Hematopoietic multipotent progenitor cell treated with erythropoietin and hydrocortisone succinate and interleukin-3 and kit ligand, for 4 days (in vitro differentiated cells): ENCODE results near the gene FAM181B.
A peak's percentile ranks its signal among the peaks of the same experiment; 100 is the strongest.

Experiments
- DNase-seq: peaks from one replicate; pipeline ENCODE4 v3.0.0-alpha.2; 2015

Gene FAM181B, protein sequence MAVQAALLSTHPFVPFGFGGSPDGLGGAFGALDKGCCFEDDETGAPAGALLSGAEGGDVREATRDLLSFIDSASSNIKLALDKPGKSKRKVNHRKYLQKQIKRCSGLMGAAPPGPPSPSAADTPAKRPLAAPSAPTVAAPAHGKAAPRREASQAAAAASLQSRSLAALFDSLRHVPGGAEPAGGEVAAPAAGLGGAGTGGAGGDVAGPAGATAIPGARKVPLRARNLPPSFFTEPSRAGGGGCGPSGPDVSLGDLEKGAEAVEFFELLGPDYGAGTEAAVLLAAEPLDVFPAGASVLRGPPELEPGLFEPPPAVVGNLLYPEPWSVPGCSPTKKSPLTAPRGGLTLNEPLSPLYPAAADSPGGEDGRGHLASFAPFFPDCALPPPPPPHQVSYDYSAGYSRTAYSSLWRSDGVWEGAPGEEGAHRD

DNA sequence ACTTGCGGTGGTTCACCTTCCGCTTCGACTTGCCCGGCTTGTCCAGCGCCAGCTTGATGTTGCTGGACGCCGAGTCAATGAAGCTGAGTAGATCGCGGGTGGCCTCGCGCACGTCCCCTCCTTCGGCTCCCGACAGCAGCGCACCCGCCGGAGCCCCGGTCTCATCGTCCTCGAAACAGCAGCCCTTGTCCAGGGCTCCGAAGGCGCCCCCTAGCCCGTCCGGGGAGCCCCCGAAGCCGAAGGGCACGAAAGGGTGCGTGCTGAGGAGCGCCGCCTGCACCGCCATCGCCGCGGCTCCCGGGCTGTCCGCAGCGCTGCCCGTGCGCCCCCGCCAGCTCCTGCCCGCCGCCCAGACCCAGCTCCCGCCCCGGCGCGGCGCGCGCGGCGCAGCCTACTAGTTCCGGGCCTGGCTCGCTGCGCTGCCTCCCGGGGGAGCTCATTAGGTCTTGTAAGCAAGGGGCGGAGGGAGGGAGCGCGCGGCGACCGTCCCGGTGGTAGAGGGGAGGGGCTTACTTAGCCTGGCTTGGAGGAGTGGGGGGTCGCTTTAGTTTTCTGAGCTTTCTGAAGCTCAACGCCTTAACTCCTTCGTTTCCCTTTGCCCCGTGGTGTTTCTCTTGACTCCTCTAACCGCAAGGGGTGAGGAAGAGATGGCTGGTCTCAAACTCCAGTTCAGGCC lies at the start of gene FAM181B:
Gene FAM181B, minus strand, starts transcription at position 421 of the 676 bp plus-strand sequence. Its CDS starts 135 bp downstream, at position 286.
- peak; percentile 73 for DNase-seq

DNA sequence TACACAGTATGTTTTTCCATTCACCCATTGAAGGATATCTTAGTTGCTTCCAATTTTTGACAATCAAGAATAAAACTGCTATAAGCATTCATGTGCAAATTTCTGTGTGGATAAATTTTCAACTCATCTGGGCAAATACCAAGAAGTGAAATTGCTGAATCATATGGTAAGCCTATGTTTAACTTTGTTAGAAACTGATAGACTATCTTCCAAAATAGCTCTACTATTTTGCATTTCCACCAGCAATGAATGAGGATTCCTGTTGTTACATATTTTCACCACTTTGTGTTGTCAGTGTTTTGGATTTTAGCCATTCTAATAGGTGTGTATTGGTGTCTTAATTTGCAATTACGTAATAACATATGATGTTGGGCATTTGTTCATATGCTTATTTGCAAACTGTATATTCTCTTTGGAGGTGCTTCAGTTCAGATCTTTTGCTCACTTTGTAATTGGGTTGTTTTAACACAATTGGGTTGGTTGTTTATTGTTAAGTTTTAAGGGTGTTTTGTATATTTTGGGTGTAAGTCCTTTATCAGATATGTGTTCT lies 49.2 kb upstream of the FAM181B start:
- DNase-seq: no peak

DNA sequence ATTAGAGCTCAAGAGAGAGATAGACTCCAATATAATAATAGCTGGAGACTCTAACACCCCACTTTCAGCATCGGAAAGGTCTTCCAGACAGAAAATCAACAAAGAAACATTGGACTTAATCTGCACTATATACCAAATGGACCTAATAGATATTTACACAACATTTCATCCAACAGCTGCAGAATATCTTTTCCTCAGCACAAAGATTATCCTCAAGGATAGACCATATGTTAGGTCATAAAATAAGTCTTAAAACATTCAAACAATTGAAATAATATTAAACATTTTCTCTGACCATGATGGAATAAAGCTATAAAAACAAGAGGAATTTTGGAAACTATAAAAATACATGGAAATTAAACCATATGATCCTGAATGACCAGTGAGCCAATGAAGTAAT lies 45.1 kb upstream of the FAM181B start:
- DNase-seq: no peak

GRCh38 chr11:82776377-82776776 lies 42.7 kb upstream of the FAM181B start:
- no peak for DNase-seq

DNA sequence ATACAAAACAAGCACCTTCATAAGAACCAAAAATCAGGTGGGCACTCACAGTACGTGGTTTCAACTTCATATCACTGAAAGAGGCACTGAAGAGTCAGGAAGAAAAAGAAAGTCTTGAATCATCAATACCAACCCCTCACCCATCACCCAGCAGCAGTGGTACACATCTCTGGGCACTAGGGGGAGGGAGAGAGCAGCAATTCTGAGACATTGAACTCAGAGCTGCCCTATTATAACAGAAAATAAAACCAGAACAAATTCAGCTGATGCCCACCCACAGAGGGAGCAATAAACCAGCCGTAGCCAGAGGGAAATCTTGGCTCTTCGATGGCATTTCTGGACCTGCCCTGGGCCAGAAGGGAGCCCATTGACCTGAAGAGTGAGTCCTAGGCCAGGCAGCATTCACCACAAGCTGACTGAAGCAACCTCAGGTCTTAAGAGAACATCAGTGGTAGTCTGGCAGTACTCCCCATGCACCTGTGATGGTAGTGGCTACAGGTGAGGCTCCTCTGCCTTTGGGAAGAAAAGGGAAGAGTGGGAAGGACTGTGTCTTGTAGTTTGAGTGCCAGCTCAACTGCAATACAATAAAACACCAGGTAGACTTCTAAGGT lies 42.2 kb upstream of the FAM181B start:
- DNase-seq: peak; percentile 83

DNA sequence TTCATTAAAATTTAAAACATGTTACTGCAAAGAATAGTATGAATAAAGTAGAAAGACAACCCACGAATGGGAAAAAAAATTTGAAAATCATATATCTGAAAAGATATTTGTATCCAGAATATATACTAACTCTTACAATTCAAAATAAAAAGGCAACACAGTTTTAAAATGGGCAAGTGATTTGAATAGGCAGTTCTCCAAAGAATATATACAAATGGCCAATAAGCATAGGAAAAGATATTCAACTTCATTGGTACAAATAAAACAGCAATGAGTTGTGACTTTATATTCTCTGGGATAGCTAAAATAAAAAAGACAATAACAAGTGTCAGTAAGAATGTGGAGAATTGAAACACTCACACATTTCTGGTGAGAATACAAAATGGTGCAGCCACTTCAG lies 41.6 kb upstream of the FAM181B start:
- no peak for DNase-seq

DNA sequence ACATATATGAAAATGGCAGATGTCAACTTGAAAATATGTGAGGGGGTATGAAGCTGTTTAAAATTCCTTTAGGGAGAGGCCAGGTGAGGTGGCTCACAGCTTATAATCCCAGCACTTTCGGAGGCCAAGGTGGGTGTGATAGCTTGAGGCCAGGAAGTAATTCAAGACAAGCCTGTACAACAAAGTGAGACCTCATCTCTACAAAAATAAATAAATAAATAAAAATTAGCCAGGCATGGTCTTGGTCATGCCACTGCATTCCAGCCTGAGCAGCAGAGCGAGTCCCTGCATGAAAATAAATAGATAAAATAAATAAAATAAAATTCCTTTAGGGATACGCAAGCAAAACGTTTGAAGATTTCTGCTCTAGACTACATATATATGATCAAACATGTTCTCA lies 38.1 kb upstream of the FAM181B start:
- no peak for DNase-seq

DNA sequence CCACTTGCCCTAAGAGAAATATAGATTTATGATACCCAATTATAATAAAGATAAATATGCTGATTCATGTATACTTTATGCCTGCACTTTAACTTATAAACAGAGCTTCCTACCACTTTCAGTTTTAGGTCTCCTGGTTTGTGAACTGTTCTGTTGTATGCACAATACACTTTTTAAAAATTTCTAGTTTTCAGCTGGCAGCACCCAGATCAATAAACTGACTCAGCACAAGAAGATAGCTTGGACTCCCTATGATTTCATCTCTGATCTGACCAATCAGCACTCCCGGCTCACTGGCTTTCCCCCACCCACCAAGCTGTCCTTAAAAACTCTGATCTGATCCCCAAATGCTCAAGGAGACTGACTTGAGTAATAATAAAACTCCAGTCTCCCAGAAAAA lies 33.5 kb upstream of the FAM181B start:
- DNase-seq: no peak

GRCh38 chr11:82765466-82766034 lies 31.9 kb upstream of the FAM181B start:
- DNase-seq: peak; percentile 36

DNA sequence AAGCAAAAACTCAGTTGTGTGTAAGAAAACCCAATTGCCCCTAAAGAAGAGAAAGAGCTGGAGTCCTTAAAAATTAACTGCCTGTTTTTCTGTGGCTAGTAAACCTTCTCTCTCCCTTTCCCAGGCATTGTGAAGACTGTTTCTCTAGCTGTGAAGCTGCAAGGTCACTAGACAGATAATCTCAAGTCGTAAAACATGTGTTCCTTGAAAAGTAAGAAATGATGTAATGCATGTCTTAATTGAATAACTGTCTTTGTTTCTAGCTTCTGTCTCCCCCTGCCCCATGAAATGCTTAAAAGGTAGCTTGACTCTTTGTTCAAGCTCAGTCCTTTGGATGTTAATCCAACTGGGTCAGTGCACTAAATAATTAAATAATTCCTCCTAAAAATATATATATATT lies 29.5 kb upstream of the FAM181B start:
- DNase-seq: no peak

DNA sequence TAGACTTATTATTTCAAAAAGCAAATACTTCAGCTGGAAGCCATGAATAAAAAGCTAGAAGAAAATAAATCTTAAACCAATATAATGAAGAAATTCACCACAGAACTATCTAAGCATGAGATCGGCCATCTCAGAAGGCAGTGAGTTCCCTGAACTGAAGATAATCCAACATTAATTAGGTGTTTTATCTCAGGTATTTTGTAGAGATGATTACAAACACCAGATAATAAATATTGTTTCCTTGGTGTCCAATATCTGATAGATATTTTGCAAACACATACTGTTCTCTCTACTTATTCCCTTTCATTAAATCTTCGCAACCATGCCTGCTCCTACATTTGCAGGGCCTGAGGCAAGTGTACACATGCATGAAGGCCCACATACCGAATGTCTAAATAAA lies 26.0 kb upstream of the FAM181B start:
- DNase-seq: no peak

DNA sequence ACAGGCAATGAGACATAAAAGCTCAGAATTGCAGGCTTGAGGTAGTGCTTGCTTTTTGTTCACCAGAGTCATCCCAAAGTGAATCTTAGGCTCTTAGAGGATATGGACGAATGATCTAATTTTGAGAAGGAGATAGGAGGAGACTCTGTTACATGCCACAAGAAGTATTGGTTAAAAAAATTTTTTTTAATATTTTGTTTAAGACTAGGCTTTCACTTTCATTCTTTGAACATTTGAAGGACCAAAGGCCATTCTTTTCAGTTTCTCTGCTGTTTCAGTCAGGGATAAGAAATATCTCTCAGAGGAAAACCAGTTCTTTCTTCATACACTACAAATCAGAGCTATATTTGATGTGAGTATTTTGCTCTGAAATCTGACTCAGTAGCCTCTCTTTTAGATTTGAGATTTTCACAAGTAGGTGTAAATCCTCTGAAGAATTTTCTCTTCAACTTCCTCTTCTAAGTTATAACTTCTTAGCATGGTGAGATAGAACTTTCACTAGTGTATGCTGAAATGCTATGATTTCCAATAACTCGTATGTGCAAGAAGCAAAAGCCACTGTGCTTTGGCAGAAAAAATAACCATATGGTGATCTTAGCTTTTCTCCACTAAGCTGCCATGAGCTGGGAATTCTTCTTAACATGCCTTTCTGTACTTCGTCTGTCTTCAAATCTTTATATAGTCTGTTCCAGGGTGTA lies 24.1 kb upstream of the FAM181B start:
- DNase-seq: no peak

- DNase-seq: no peak
These were observed 23.3 kb upstream of the FAM181B start for GRCh38 chr11:82756765-82757639.

DNA sequence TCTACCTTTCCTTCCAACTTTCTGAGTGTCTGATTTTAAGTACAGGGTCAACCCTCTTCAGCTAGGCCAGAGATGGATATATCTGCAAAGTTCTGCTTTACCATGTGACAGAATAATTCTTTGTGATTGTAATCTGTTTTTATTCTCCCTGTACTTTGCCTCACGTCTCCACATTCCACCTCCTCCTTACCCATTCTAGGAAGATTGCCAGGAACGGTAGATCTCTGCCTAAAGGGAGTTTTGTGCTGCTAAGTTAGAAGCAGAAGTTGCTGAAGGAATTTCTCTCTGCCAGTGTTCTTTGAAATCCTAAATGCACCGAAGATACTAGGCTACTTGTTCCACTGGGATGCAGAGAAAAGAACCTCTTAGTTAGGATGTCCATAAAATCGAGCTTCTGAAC lies 20.7 kb upstream of the FAM181B start:
- no peak for DNase-seq

- no peak for DNase-seq
These were observed 20.3 kb upstream of the FAM181B start for GRCh38 chr11:82753921-82754320.

- DNase-seq: no peak
These were observed 19.1 kb upstream of the FAM181B start for GRCh38 chr11:82752801-82753200.

- peak; percentile 39 for DNase-seq
These were observed 17.0 kb upstream of the FAM181B start for GRCh38 chr11:82750643-82751139.

GRCh38 chr11:82747471-82747870 lies 13.8 kb upstream of the FAM181B start:
- no peak for DNase-seq

- DNase-seq: no peak
These were observed 4.4 kb upstream of the FAM181B start for GRCh38 chr11:82738091-82738490.

DNA sequence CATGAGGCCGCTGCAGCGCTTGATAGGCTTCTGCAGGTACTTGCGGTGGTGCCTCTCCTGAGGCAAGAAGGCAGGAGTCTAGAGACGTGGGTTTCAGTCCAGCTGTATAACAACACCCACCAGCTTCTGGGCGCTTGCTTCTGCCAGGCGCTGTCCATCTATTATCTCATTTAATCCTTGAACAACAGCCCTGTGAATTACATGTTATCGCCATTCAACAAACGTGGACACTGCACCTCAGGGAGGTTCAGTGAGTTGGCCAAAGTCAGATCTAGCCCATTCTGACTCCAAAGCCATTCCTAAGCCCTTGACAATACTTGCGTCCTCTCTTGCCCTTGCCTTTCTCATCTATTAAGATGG lies 436 bp upstream of the FAM181B start:
- DNase-seq: no peak

DNA sequence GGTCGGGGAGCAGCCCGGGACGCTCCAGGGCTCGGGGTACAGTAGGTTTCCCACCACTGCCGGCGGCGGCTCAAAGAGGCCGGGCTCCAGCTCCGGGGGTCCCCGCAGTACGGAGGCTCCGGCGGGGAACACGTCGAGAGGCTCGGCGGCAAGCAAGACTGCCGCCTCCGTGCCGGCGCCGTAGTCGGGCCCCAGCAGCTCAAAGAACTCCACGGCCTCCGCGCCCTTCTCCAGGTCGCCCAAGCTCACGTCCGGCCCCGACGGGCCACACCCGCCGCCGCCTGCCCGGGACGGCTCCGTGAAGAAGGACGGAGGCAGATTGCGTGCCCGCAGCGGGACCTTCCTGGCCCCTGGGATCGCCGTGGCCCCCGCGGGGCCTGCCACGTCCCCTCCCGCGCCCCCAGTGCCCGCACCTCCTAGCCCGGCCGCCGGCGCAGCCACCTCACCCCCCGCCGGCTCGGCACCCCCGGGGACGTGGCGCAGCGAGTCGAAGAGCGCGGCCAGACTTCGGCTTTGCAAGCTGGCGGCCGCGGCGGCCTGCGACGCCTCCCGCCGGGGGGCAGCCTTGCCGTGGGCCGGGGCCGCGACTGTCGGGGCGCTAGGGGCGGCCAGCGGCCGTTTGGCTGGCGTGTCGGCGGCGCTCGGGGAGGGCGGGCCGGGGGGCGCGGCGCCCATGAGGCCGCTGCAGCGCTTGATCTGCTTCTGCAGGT lies 775 bp downstream of the FAM181B start:
- DNase-seq: peak; percentile 41
